Suprapubic skin (tissue), 4 donors: Measurements from ENCODE around the gene CFAP99. TPM values are rescaled to one million over a fixed set of nuclear protein-coding genes. Genes with fewer than 3 reads are reported as not detected.
A peak's percentile ranks its signal among the peaks of the same experiment; 100 is the strongest.

Source experiments
- DNase-seq, 2 donors: peaks; one replicate each; pipeline ENCODE4 v3.0.0-alpha.2; 2019; ENCODE audit warnings: low spot score in 2 of 2
- H3K27ac ChIP-seq: fragments of 200-600 bp; sonication (generic); one replicate; pipeline ENCODE4 v1.5.1; 2019
- H3K27me3 ChIP-seq: fragments of 200-600 bp; sonication (generic); one replicate; pipeline ENCODE4 v1.5.1; 2019
- H3K36me3 ChIP-seq: fragments of 200-600 bp; sonication (generic); one replicate; pipeline ENCODE4 v1.5.1; 2019
- H3K4me1 ChIP-seq: fragments of 200-600 bp; sonication (generic); one replicate; pipeline ENCODE4 v1.5.1; 2019
- H3K4me3 ChIP-seq: fragments of 200-600 bp; sonication (generic); one replicate; pipeline ENCODE4 v1.5.1; 2019; ENCODE audit warnings: mild to moderate bottlenecking
- H3K9me3 ChIP-seq: fragments of 200-600 bp; sonication (generic); one replicate; pipeline ENCODE4 v1.5.1; 2019
- EP300 ChIP-seq: sonication (generic); formaldehyde crosslinking; IDR thresholded peaks from one replicate; pipeline ENCODE4 v1.6.1; 2017; ENCODE audit warnings: antibody characterized with exemption
- POLR2A ChIP-seq, 2 donors: fragments of 450-650 bp; IDR thresholded peaks; one replicate each; pipeline ENCODE4 v1.6.1; 2017; ENCODE audit warnings: antibody characterized with exemption in 2 of 2, mild to moderate bottlenecking in 2 of 2, moderate library complexity in 2 of 2
- POLR2AphosphoS5 ChIP-seq, 3 donors: sonication (generic); formaldehyde crosslinking; IDR thresholded peaks; one replicate each; pipeline ENCODE4 v1.6.1; 2017; ENCODE audit warnings: antibody characterized with exemption in 3 of 3
- WGBS: methylation state at CpG from one replicate; pipeline ENCODE4 v1.1.5; 2018; 5-methylcytosine and 5-hydroxymethylcytosine counted together
- total RNA-seq, 4 donors: library from RNA; depleted of rRNA; stranded (reverse); fragments of >200 nt; gene quantifications; one replicate each; pipeline ENCODE4 v1.1.0, GENCODE V29; 2016
- TF ChIP-seq, protein P1 (sequence below), 2 donors: fragments of 200-600 bp in 1 of 2; fragments of 450-650 bp in 1 of 2; sonication (generic) in 1 of 2; IDR thresholded peaks; one replicate each; pipeline ENCODE4 v1.5.1; 2016 to 2019; ENCODE audit warnings: antibody characterized with exemption in 2 of 2, mild to moderate bottlenecking in 1 of 2, moderate library complexity in 1 of 2

Gene CFAP99
- total RNA-seq, 4 donors from 2014 or later, result not detected

- WGBS, result 97% methylated on average over 5 of the region's 5 CpGs
- no peak for TF ChIP-seq POLR2A (IDR thresholded peaks at IDR 0.05)
- no peak for TF ChIP-seq POLR2AphosphoS5 (IDR thresholded peaks at IDR 0.05)
- TF ChIP-seq EP300, result no peak
- TF ChIP-seq, protein P1, sequence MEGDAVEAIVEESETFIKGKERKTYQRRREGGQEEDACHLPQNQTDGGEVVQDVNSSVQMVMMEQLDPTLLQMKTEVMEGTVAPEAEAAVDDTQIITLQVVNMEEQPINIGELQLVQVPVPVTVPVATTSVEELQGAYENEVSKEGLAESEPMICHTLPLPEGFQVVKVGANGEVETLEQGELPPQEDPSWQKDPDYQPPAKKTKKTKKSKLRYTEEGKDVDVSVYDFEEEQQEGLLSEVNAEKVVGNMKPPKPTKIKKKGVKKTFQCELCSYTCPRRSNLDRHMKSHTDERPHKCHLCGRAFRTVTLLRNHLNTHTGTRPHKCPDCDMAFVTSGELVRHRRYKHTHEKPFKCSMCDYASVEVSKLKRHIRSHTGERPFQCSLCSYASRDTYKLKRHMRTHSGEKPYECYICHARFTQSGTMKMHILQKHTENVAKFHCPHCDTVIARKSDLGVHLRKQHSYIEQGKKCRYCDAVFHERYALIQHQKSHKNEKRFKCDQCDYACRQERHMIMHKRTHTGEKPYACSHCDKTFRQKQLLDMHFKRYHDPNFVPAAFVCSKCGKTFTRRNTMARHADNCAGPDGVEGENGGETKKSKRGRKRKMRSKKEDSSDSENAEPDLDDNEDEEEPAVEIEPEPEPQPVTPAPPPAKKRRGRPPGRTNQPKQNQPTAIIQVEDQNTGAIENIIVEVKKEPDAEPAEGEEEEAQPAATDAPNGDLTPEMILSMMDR (IDR thresholded peaks at IDR 0.05), result no peak
- H3K4me3 ChIP-seq, result no peak overlapping the region
- peaks cover 69% of the 10 kb centered on the region for H3K36me3 ChIP-seq
- H3K9me3 ChIP-seq, result no peaks in the 10 kb centered on the region
- no peak for DNase-seq
- H3K27me3 ChIP-seq, result no peaks in the 10 kb centered on the region
- no peak overlapping the region for H3K27ac ChIP-seq
- no peaks in the 10 kb centered on the region for H3K4me1 ChIP-seq
These were observed 85.1 kb downstream of the CFAP99 start for GRCh38 chr4:2503809-2504208.

- H3K4me3 ChIP-seq, result no peak overlapping the region
- TF ChIP-seq, protein P1 (IDR thresholded peaks at IDR 0.05), result no peak
- no peak for TF ChIP-seq EP300
- no peak for TF ChIP-seq POLR2AphosphoS5 (IDR thresholded peaks at IDR 0.05)
- no peak for TF ChIP-seq POLR2A (IDR thresholded peaks at IDR 0.05)
- no peaks in the 10 kb centered on the region for H3K27me3 ChIP-seq
- no peaks in the 10 kb centered on the region for H3K9me3 ChIP-seq
- H3K4me1 ChIP-seq, result no peaks in the 10 kb centered on the region
- H3K27ac ChIP-seq, result no peak overlapping the region
- no peak for DNase-seq
- peaks cover 63% of the 10 kb centered on the region for H3K36me3 ChIP-seq
- WGBS, result 84% methylated on average over 4 of the region's 4 CpGs
These were observed 88.5 kb downstream of the CFAP99 start for GRCh38 chr4:2507259-2507658.

DNA sequence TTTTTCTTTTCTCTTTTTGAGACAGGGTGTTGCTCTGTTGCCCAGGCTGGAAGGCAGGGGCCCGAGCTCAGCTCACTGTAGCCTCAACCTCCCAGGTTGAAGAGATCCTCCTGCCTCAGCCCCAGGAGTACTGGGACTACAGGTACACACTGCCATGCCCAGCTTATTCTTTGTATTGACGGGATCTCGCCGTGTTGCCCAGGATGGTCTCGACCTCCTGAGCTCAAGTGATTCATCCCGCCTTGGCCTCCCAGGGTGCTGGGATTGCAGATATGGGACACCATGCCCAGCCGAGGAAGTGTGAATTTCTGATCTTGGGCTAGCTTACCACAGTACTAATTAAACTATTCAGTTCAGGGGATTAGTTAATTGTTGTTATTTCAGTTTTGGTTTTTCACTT lies 89.1 kb downstream of the CFAP99 start:
- 94% methylated on average over 7 of the region's 7 CpGs for WGBS
- H3K27ac ChIP-seq, result no peak overlapping the region
- no peaks in the 10 kb centered on the region for H3K9me3 ChIP-seq
- no peak for DNase-seq
- no peak for TF ChIP-seq EP300
- no peak for TF ChIP-seq POLR2A (IDR thresholded peaks at IDR 0.05)
- TF ChIP-seq POLR2AphosphoS5 (IDR thresholded peaks at IDR 0.05), result no peak
- TF ChIP-seq, protein P1 (IDR thresholded peaks at IDR 0.05), result no peak
- no peaks in the 10 kb centered on the region for H3K4me1 ChIP-seq
- peaks cover 63% of the 10 kb centered on the region for H3K36me3 ChIP-seq
- no peak overlapping the region for H3K4me3 ChIP-seq
- no peaks in the 10 kb centered on the region for H3K27me3 ChIP-seq

DNA sequence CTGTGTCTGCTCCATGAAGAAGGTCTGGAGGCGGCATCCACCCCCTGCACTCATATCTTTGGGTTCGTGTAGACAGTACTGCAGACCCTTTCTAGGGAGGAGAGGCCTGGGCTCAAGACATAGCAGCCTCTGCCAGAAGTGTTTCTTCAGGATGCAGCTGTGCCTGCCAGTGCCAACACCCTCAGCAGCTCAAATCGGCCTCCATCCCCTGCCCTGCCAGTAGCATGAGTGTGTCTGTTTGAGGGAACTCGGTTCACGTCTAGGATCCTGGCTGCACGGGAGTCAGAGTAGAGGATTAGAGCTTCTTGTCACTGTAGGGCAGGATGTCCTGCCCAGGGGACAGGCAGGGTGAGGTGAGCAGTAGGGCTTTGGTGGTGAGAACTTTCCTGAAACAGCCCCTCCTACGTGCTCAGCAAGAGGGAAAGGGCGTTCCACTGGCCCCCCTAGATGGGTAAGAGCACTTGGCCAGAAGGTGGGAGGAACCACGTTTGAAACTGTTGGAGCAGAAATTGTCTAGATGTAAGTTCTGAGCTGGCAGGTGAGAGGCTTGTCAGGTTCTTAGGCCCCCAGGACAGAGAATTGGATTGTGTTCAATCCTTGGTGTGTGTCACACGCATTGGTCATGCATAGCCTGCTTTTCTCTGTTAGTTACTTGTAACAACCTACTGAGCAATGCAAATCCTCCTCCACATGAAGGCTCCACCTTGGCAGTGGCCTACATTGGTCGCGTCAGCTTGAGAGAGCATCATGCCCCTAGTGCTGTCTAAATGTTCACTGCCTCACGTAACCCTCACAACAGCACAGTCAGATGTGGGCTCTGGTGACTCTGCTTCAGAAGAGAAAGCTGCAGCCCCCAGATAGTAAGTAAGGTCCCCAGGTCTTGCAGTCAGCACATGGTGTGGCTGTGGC lies 91.8 kb downstream of the CFAP99 start:
- Histone ChIP-seq H3K9me3 (no peaks in the 10 kb centered on the region), H3K4me1 (no peaks in the 10 kb centered on the region), H3K36me3 (peaks cover 75% of the 10 kb centered on the region), H3K27me3 (no peaks in the 10 kb centered on the region), H3K27ac (no peak overlapping the region), H3K4me3 (no peak overlapping the region)
- whole genome bisulfite sequencing, result 90% methylated on average over 13 of the region's 13 CpGs
- no peak for TF ChIP-seq POLR2A (IDR thresholded peaks at IDR 0.05)
- TF ChIP-seq, protein P1 (IDR thresholded peaks at IDR 0.05), result no peak
- TF ChIP-seq POLR2AphosphoS5 (IDR thresholded peaks at IDR 0.05), result no peak
- no peak for TF ChIP-seq EP300
- no peak for DNase-seq

DNA sequence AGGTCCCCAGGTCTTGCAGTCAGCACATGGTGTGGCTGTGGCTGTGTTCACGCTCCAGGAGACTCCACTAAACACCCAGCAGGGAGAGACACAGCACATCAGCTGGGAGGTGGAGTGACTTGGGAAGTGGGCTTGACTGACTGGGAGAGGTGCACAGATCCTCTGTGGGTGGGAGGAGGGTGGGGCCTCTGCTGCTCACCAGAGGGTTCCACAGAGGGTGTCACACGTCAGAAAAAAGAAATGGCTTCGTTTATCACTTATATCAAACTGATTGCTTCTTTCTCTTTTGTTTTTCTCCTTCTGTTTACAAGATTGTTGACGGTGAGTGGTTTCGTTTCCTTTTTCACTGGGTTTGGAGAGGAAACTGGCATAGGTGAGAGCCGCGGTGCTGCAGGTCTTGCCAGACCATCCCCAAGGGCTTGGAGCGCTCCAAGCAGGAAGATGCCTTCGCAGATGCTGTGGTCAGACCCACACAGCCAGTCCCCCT lies 92.9 kb downstream of the CFAP99 start:
- Histone ChIP-seq H3K27ac (no peak overlapping the region), H3K4me3 (no peak overlapping the region), H3K9me3 (no peaks in the 10 kb centered on the region), H3K36me3 (peaks cover 82% of the 10 kb centered on the region), H3K4me1 (no peaks in the 10 kb centered on the region), H3K27me3 (no peaks in the 10 kb centered on the region)
- TF ChIP-seq, protein P1 (IDR thresholded peaks at IDR 0.05), result peak in 1 of 2 donors; percentile 6
- TF ChIP-seq POLR2A (IDR thresholded peaks at IDR 0.05), result no peak
- 83% methylated on average over 8 of the region's 9 CpGs for WGBS
- no peak for DNase-seq
